Hepatocyte (in vitro differentiated cells): Measurements from ENCODE around the gene MRPS27. TPM values are rescaled to one million over a fixed set of nuclear protein-coding genes. Genes with fewer than 3 reads are reported as not detected.

ENCODE experiments used
- DNase-seq: peaks from one replicate; pipeline ENCODE4 v3.0.0-alpha.2; 2016; ENCODE audit warnings: low spot score
- H2AFZ ChIP-seq: fragments of 200-600 bp; sonication (generic); 2 replicates; pipeline ENCODE4 v1.6.0; 2016; ENCODE audit warnings: antibody characterized with exemption, mild to moderate bottlenecking
- H3K27ac ChIP-seq: fragments of 200-600 bp; sonication (generic); 2 replicates; pipeline ENCODE4 v1.5.1; 2016; ENCODE audit warnings: mild to moderate bottlenecking
- H3K27me3 ChIP-seq: fragments of 200-600 bp; sonication (generic); 2 replicates; pipeline ENCODE4 v1.6.1; 2016
- H3K36me3 ChIP-seq: fragments of 200-600 bp; sonication (generic); replicated peaks from 2 replicates; pipeline ENCODE4 v1.5.1; 2016; ENCODE audit warnings: low read depth; ENCODE audit not compliant: insufficient read depth
- H3K4me1 ChIP-seq: fragments of 200-600 bp; sonication (generic); 2 replicates; pipeline ENCODE4 v1.5.1; 2016; ENCODE audit warnings: mild to moderate bottlenecking, moderate library complexity; ENCODE audit not compliant: insufficient read depth
- H3K4me2 ChIP-seq: fragments of 200-600 bp; sonication (generic); 2 replicates; pipeline ENCODE4 v1.6.0; 2016
- H3K4me3 ChIP-seq: fragments of 200-600 bp; sonication (generic); 2 replicates; pipeline ENCODE4 v1.5.1; 2016; ENCODE audit warnings: mild to moderate bottlenecking
- H3K79me2 ChIP-seq: fragments of 200-600 bp; sonication (generic); 2 replicates; pipeline ENCODE4 v1.6.0; 2017; ENCODE audit warnings: mild to moderate bottlenecking
- H3K9me2 ChIP-seq: fragments of 200-600 bp; sonication (generic); replicated peaks from 2 replicates; pipeline ENCODE4 v1.6.0; 2017; ENCODE audit warnings: mild to moderate bottlenecking; ENCODE audit not compliant: insufficient read depth
- H3K9me3 ChIP-seq: fragments of 200-600 bp; sonication (generic); 2 replicates; pipeline ENCODE4 v1.5.1; 2016; ENCODE audit warnings: low read depth, mild to moderate bottlenecking
- H4K20me1 ChIP-seq: fragments of 200-600 bp; sonication (generic); 2 replicates; pipeline ENCODE4 v1.6.0; 2016; ENCODE audit warnings: mild to moderate bottlenecking; ENCODE audit not compliant: insufficient read depth, poor library complexity, severe bottlenecking
- CTCF ChIP-seq: fragments of 200-600 bp; sonication (generic); IDR thresholded peaks from 2 replicates; pipeline ENCODE4 v1.5.1; 2016; ENCODE audit warnings: antibody characterized with exemption, mild to moderate bottlenecking; ENCODE audit not compliant: poor library complexity
- EZH2 ChIP-seq: fragments of 200-600 bp; sonication (generic); IDR thresholded peaks from 2 replicates; pipeline ENCODE4 v1.6.1; 2016; ENCODE audit warnings: antibody characterized with exemption, mild to moderate bottlenecking, borderline replicate concordance
- EZH2phosphoT487 ChIP-seq: fragments of 200-600 bp; sonication (generic); IDR thresholded peaks from one replicate; pipeline ENCODE4 v1.6.1; 2018; ENCODE audit warnings: antibody characterized with exemption, mild to moderate bottlenecking, low read depth, moderate library complexity; ENCODE audit not compliant: unreplicated experiment, severe bottlenecking
- WGBS: methylation state at CpG from one replicate; pipeline ENCODE4 v1.1.6; 2016; ENCODE audit warnings: low lambda C conversion rate; ENCODE audit errors: missing lambda C conversion rate; 5-methylcytosine and 5-hydroxymethylcytosine counted together
- polyA plus RNA-seq: library from polyadenylated mRNA; unstranded; fragments of >200 nt; fragmentation: Nextera tagmentation; extraction: Ambion mirVana; gene quantifications from 2 replicates; pipeline ENCODE4 v1.2.1, GENCODE V29; 2016
- total RNA-seq: library from RNA; depleted of rRNA; stranded (reverse); fragments of >200 nt; gene quantifications from 2 replicates; pipeline ENCODE4 v1.2.3, GENCODE V29; 2014

The MRPS27 gene
- total and polyA plus RNA-seq, 2 experiments from 2014 or later: 35.6 to 63.5 TPM

- Histone ChIP-seq H3K27me3 (no peaks in the 10 kb centered on the region), H3K9me3 (no peaks in the 10 kb centered on the region), H3K27ac (no peak overlapping the region), H3K9me2 (no peaks in the 10 kb centered on the region), H4K20me1 (no peaks in the 10 kb centered on the region), H3K4me3 (no peak overlapping the region), H3K36me3 (no peaks in the 10 kb centered on the region), H3K4me2 (no peak overlapping the region), H2AFZ (no peak overlapping the region), H3K4me1 (no peaks in the 10 kb centered on the region), H3K79me2 (no peaks in the 10 kb centered on the region)
- no peak for DNase-seq
- 96% methylated on average over 3 of the region's 3 CpGs for WGBS
- no peak for TF ChIP-seq CTCF
- TF ChIP-seq EZH2phosphoT487: no peak
- no peak for TF ChIP-seq EZH2
Observed at GRCh38 chr5:72202331-72202825, 117.7 kb downstream of the MRPS27 start.

GRCh38 chr5:72199681-72200080, 120.4 kb downstream of the MRPS27 start:
- Histone ChIP-seq H3K9me2 (no peaks in the 10 kb centered on the region), H3K79me2 (no peaks in the 10 kb centered on the region)

GRCh38 chr5:72197393-72197792, 122.6 kb downstream of the MRPS27 start:
- TF ChIP-seq EZH2phosphoT487 (no peak), EZH2 (no peak), CTCF (no peak)
- no peaks in the 10 kb centered on the region for H3K4me1 ChIP-seq
- no peaks in the 10 kb centered on the region for H3K79me2 ChIP-seq
- H3K9me2 ChIP-seq: no peaks in the 10 kb centered on the region
- 95% methylated on average over 5 of the region's 5 CpGs for WGBS
- no peak overlapping the region for H3K27ac ChIP-seq
- no peak overlapping the region for H2AFZ ChIP-seq
- H3K4me2 ChIP-seq: no peak overlapping the region
- H3K9me3 ChIP-seq: no peaks in the 10 kb centered on the region
- H3K36me3 ChIP-seq: no peaks in the 10 kb centered on the region
- H3K27me3 ChIP-seq: no peaks in the 10 kb centered on the region
- no peak for DNase-seq
- no peak overlapping the region for H3K4me3 ChIP-seq
- H4K20me1 ChIP-seq: no peaks in the 10 kb centered on the region

More at GRCh38 chr5:72199681-72200080, 120.4 kb downstream of the MRPS27 start:
- Histone ChIP-seq H3K9me3 (no peaks in the 10 kb centered on the region), H3K4me3 (no peak overlapping the region), H3K36me3 (no peaks in the 10 kb centered on the region), H3K27me3 (no peaks in the 10 kb centered on the region), H3K4me1 (no peaks in the 10 kb centered on the region), H3K4me2 (no peak overlapping the region), H4K20me1 (no peaks in the 10 kb centered on the region), H2AFZ (no peak overlapping the region), H3K27ac (no peak overlapping the region)
- DNase-seq: no peak
- 97% methylated on average over 15 of the region's 15 CpGs for WGBS
- TF ChIP-seq CTCF: no peak

GRCh38 chr5:72195581-72195980, 124.5 kb downstream of the MRPS27 start:
- Histone ChIP-seq H3K9me2 (no peaks in the 10 kb centered on the region), H4K20me1 (no peaks in the 10 kb centered on the region), H3K4me2 (no peak overlapping the region), H3K9me3 (no peaks in the 10 kb centered on the region), H3K36me3 (no peaks in the 10 kb centered on the region), H3K27me3 (no peaks in the 10 kb centered on the region), H2AFZ (no peak overlapping the region), H3K4me3 (no peak overlapping the region), H3K4me1 (no peaks in the 10 kb centered on the region), H3K27ac (no peak overlapping the region), H3K79me2 (no peaks in the 10 kb centered on the region)
- WGBS: 97% methylated on average over 10 of the region's 10 CpGs
- DNase-seq: no peak
- no peak for TF ChIP-seq EZH2
- TF ChIP-seq CTCF: no peak
- TF ChIP-seq EZH2phosphoT487: no peak
